DOHH2 (cell line): Measurements from ENCODE around the gene PPP1R3F.

ENCODE experiments used
- H3F3A ChIP-seq: fragments of 200-600 bp; sonication (generic), shearing (Covaris generic); 2 replicates; pipeline ENCODE4 v1.6.0; 2016; ENCODE audit warnings: antibody characterized with exemption, mild to moderate bottlenecking; ENCODE audit not compliant: control insufficient read depth, insufficient read depth
- H3K27ac ChIP-seq: fragments of 200-600 bp; sonication (generic); 2 replicates; pipeline ENCODE4 v1.5.1; 2014; ENCODE audit warnings: low read depth, mild to moderate bottlenecking, low read length, moderate library complexity
- H3K27me3 ChIP-seq: fragments of 200-600 bp; sonication (generic); 2 replicates; pipeline ENCODE4 v1.6.1; 2014; ENCODE audit warnings: mild to moderate bottlenecking, low read length, mixed read lengths; ENCODE audit not compliant: control insufficient read depth
- H3K36me3 ChIP-seq: fragments of 200-600 bp; sonication (generic); 2 replicates; pipeline ENCODE4 v1.6.1; 2014; ENCODE audit warnings: mild to moderate bottlenecking, low read length, moderate library complexity, mixed read lengths; ENCODE audit not compliant: control insufficient read depth
- H3K4me1 ChIP-seq: fragments of 200-600 bp; sonication (generic); 2 replicates; pipeline ENCODE4 v1.6.1; 2014; ENCODE audit warnings: mild to moderate bottlenecking, low read length, mixed read lengths; ENCODE audit not compliant: control insufficient read depth
- H3K4me2 ChIP-seq: fragments of 200-600 bp; sonication (generic); 2 replicates; pipeline ENCODE4 v1.6.0; 2014; ENCODE audit warnings: mild to moderate bottlenecking, low read length, moderate library complexity
- H3K4me3 ChIP-seq: fragments of 200-600 bp; sonication (generic); 2 replicates; pipeline ENCODE4 v1.5.1; 2014; ENCODE audit warnings: mild to moderate bottlenecking, low read length, mixed read lengths
- H3K79me2 ChIP-seq: fragments of 200-600 bp; sonication (generic); 2 replicates; pipeline ENCODE4 v1.6.1; 2014; ENCODE audit warnings: mild to moderate bottlenecking, low read length, mixed read lengths; ENCODE audit not compliant: control insufficient read depth
- H3K9me2 ChIP-seq: fragments of 200-600 bp; sonication (generic); replicated peaks from 2 replicates; pipeline ENCODE4 v1.6.1; 2014; ENCODE audit warnings: mild to moderate bottlenecking, low read length, mixed read lengths; ENCODE audit not compliant: control insufficient read depth
- H3K9me3 ChIP-seq: fragments of 200-600 bp; sonication (generic); 2 replicates; pipeline ENCODE4 v1.6.1; 2014; ENCODE audit warnings: antibody characterized with exemption, low read length, mixed read lengths; ENCODE audit not compliant: control insufficient read depth, insufficient read depth
- H4K20me1 ChIP-seq: fragments of 200-600 bp; sonication (generic); 2 replicates; pipeline ENCODE4 v1.6.0; 2014; ENCODE audit warnings: low read depth, mild to moderate bottlenecking, antibody characterized with exemption, low read length, moderate library complexity; ENCODE audit not compliant: control insufficient read depth, insufficient read depth
- EZH2phosphoT487 ChIP-seq: fragments of 200-600 bp; sonication (generic); IDR thresholded peaks from 2 replicates; pipeline ENCODE4 v1.6.1; 2017; ENCODE audit warnings: borderline replicate concordance, mild to moderate bottlenecking, antibody characterized with exemption, low read length, moderate library complexity, mixed read lengths
- TF ChIP-seq, protein P1 (sequence below): fragments of 200-600 bp; sonication (generic); IDR thresholded peaks from one replicate; pipeline ENCODE4 v1.5.1; 2014; ENCODE audit warnings: antibody characterized with exemption, mild to moderate bottlenecking, low read depth, low read length; ENCODE audit not compliant: poor library complexity, severe bottlenecking

The PPP1R3F gene

DNA sequence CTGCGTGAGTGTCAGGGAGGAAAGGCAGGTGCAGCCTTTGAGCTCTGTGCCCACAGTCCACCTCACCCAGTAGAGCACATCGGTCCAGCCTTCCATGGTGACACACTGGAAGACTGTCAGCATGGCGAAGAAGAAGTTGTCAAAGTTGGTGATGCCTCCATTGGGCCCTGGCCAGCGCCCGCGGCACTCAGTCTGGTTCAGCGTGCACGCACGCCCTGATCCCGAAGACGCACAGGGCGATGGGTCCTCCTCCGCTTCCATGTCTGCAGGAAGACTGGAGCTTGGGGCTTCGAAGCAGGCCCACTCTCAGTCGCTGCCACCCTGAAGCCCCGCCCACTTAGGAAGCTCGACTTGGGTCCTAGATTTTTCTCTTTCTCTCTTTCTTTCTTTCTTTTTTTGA is 41.4 kb upstream of the PPP1R3F start:
- peaks cover 9% of the 10 kb centered on the region; the same call in 1 of the 2 replicates for H3K4me1 ChIP-seq
- no peaks in the 10 kb centered on the region for H3K9me3 ChIP-seq
- TF ChIP-seq, protein P1, sequence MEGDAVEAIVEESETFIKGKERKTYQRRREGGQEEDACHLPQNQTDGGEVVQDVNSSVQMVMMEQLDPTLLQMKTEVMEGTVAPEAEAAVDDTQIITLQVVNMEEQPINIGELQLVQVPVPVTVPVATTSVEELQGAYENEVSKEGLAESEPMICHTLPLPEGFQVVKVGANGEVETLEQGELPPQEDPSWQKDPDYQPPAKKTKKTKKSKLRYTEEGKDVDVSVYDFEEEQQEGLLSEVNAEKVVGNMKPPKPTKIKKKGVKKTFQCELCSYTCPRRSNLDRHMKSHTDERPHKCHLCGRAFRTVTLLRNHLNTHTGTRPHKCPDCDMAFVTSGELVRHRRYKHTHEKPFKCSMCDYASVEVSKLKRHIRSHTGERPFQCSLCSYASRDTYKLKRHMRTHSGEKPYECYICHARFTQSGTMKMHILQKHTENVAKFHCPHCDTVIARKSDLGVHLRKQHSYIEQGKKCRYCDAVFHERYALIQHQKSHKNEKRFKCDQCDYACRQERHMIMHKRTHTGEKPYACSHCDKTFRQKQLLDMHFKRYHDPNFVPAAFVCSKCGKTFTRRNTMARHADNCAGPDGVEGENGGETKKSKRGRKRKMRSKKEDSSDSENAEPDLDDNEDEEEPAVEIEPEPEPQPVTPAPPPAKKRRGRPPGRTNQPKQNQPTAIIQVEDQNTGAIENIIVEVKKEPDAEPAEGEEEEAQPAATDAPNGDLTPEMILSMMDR: no peak
- TF ChIP-seq EZH2phosphoT487: no peak
- no peak overlapping the region for H3K4me2 ChIP-seq
- H3K9me2 ChIP-seq: no peaks in the 10 kb centered on the region
- no peaks in the 10 kb centered on the region for H3K36me3 ChIP-seq
- H3K4me3 ChIP-seq: no peak overlapping the region
- no peak overlapping the region for H3K27ac ChIP-seq
- H3K27me3 ChIP-seq: no peaks in the 10 kb centered on the region
- no peaks in the 10 kb centered on the region for H3F3A ChIP-seq
- no peaks in the 10 kb centered on the region for H3K79me2 ChIP-seq
- no peaks in the 10 kb centered on the region for H4K20me1 ChIP-seq

DNA sequence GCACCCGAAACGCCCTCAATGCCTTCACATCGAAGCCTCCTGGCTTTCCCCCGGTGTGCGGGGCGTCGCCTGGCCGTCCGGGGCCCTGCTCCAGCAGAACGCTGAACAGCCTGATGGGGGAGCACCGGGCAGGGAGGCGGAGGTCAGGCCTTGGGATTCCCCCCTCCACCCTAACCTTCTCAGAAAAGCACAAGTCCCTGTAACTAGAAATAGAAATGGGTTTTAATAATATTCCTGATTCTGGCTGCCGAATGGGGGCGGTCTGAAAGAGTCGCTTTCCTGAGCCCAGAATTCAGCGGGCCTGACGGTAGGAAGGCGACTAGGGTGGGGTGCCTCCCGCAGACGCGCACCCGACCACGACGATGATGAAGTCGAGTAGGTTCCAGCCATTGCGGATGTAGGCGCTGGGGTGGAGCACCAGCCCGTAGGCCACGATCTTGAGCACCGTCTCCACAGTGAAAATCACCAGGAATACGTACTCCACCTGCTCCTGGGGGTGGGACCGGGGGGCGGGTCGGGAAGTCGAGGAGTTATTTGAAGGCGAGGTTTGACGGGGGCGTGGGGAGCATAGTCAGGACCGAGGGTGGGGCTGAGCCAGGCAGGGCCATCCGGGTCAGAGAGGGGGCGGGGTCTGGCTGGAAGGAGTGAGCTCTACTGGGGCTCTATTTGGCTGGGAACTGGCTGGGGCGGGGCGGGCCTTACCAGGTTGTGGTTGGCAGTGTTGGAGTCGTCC is 38.9 kb upstream of the PPP1R3F start:
- Histone ChIP-seq H3K4me2 (peak overlapping the region; percentile 56), H4K20me1 (no peaks in the 10 kb centered on the region), H3K4me3 (peak overlapping the region; percentile 45), H3F3A (no peaks in the 10 kb centered on the region), H3K36me3 (no peaks in the 10 kb centered on the region), H3K27me3 (no peaks in the 10 kb centered on the region), H3K27ac (no peak overlapping the region), H3K4me1 (peaks cover 9% of the 10 kb centered on the region; the same call in 1 of the 2 replicates), H3K79me2 (no peaks in the 10 kb centered on the region), H3K9me3 (no peaks in the 10 kb centered on the region), H3K9me2 (no peaks in the 10 kb centered on the region)
- TF ChIP-seq, protein P1: no peak
- TF ChIP-seq EZH2phosphoT487: no peak

DNA sequence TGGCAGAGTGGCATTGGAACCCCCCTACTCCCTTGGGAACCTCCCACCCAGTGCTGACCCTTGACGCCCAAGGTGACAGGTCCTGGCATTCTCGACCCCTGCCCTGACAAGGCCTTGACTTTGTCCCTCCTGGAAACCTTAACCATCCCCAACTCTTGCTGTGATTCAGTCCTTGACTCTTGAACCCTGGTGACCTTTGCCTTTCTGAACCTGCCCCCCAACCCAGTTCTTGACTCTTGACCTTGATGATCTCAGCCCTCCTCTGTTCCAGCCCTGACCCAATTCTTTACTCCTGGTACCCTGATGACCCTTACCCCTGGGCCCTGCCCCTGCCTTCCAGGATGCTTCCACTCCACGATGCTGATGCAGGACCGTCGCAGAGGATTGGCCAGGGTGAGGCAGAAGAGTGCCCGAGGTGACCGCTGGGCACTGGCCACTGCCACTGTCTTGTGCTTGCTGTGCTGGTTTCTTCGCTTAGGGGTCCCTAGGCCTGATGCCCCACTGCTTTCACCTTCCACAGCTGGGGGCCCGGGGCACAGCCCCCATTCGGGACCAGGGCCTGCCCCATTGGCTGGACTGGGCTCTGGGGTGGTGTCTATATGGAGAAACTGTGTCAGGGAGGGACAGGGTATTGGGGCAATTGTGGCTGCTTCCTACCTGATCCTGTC is 38.1 kb upstream of the PPP1R3F start:
- no peaks in the 10 kb centered on the region for H3K27me3 ChIP-seq
- H3K4me1 ChIP-seq: peaks cover 9% of the 10 kb centered on the region; the same call in 1 of the 2 replicates
- no peak overlapping the region for H3K27ac ChIP-seq
- H3F3A ChIP-seq: no peaks in the 10 kb centered on the region
- H3K79me2 ChIP-seq: no peaks in the 10 kb centered on the region
- H3K9me3 ChIP-seq: no peaks in the 10 kb centered on the region
- no peaks in the 10 kb centered on the region for H3K9me2 ChIP-seq
- H4K20me1 ChIP-seq: no peaks in the 10 kb centered on the region
- H3K4me2 ChIP-seq: no peak overlapping the region
- H3K36me3 ChIP-seq: no peaks in the 10 kb centered on the region
- TF ChIP-seq, protein P1: no peak
- TF ChIP-seq EZH2phosphoT487: no peak
- no peak overlapping the region for H3K4me3 ChIP-seq
